GM12872 (cell line): ENCODE measurements around the gene PRDM7.

Experiments
- TF ChIP-seq, protein P1 (sequence below): IDR thresholded peaks from 3 replicates; pipeline ENCODE4 v1.5.1; 2011; ENCODE audit warnings: low read depth, mild to moderate bottlenecking, low read length, moderate library complexity; ENCODE audit not compliant: insufficient read depth

Gene PRDM7

DNA sequence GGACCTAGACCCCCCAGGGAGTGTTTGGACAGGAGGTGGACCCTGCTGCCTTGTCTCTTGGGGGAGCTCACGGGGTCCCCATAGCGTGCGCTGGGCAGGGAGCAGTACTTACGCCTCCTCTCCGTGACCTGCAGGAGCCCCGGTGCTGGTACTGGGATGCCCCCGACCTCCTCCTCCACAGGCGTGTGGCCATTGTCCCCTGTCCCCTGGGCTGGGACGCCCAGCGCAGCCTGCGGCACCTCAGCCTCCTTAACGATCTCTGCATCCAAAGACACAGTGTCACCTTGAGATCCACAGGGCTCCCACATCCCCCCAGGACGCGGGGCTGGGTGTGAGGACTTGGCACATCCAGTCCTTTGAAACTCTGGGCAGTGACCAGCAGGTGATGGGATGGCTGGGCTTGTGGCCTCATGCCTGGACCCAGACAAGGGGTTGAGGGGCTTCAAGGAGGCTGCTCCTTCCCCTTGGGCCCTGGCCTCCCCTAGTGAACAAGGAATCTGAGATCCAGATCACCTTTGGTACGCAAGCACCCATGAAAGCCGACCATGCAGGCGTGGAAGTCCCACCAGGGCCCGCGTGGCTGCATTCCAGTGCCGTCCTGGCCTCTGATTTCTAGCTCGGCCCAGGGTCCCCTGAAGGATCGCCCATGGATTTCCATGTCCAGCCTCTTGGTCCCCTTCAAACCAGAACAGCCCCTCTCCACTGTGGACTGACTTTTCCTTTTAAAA, 67.8 kb downstream of the PRDM7 start:
- TF ChIP-seq, protein P1, sequence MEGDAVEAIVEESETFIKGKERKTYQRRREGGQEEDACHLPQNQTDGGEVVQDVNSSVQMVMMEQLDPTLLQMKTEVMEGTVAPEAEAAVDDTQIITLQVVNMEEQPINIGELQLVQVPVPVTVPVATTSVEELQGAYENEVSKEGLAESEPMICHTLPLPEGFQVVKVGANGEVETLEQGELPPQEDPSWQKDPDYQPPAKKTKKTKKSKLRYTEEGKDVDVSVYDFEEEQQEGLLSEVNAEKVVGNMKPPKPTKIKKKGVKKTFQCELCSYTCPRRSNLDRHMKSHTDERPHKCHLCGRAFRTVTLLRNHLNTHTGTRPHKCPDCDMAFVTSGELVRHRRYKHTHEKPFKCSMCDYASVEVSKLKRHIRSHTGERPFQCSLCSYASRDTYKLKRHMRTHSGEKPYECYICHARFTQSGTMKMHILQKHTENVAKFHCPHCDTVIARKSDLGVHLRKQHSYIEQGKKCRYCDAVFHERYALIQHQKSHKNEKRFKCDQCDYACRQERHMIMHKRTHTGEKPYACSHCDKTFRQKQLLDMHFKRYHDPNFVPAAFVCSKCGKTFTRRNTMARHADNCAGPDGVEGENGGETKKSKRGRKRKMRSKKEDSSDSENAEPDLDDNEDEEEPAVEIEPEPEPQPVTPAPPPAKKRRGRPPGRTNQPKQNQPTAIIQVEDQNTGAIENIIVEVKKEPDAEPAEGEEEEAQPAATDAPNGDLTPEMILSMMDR: no peak

DNA sequence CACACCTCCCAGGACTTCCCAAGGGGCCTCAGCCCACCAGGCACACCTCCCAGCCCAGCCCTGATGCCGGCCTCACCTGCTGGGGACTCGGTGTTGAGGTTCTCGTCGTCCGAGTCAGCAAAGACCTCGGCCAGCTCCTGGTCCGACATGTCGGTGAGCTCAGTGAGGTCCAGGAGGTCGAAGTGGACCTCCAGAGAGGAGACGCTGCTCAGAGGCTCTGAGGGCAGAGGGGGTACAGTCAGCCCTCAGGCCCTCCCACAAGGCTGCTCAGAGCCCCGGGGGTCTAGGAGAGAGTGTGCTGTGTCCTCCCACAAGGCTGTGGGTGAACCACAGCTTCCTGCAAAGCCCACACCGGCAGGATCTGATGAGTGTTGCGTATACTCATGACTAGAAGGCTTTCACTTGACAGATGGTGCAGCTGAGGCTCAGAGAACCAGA, 68.4 kb downstream of the PRDM7 start:
- TF ChIP-seq, protein P1: no peak

DNA sequence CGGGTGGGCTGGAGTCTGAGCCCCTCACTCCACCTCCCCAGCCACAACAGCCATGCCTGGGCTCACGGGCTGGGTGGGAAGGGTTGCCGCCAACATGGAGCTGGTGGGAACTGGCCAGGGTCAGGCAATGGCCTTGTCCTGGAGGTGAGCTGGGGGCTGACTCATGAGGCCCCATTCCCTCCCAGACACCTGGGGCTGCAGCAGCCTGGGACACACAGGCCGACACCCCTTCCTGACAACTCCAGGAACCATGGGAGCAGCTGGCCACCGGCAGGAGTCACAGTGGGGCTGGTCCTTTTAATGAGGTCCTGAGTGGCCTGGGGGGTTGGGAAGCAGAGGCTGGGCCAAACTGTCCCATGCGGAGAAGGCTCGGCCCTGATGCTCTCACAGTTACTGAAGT, 70.1 kb downstream of the PRDM7 start:
- TF ChIP-seq, protein P1: no peak
